Kidney epithelial cell (primary cell): ENCODE measurements around the gene DRAXIN. TPM values are rescaled to one million over a fixed set of nuclear protein-coding genes. Genes with fewer than 3 reads are reported as not detected.
A peak's percentile ranks its signal among the peaks of the same experiment; 100 is the strongest.

Source experiments
- DNase-seq: peaks from one replicate; pipeline ENCODE4 v3.0.0-alpha.2; 2010; ENCODE audit warnings: low read depth
- H3K27me3 ChIP-seq: 2 replicates; pipeline ENCODE4 v1.6.0; 2011; ENCODE audit warnings: low read length; ENCODE audit not compliant: control insufficient read depth, insufficient read depth
- H3K36me3 ChIP-seq: 2 replicates; pipeline ENCODE4 v1.5.1; 2011; ENCODE audit warnings: low read length; ENCODE audit not compliant: control insufficient read depth, insufficient read depth
- H3K4me3 ChIP-seq: 2 replicates; pipeline ENCODE4 v1.5.1; 2011; ENCODE audit warnings: low read depth, mild to moderate bottlenecking, control low read depth, low read length
- CTCF ChIP-seq: IDR thresholded peaks from 2 replicates; pipeline ENCODE4 v1.5.1; 2011; ENCODE audit warnings: mild to moderate bottlenecking, moderate library complexity, low read length, control low read depth, inconsistent platforms; ENCODE audit not compliant: insufficient read depth, poor library complexity, severe bottlenecking
- total RNA-seq: library from RNA; depleted of rRNA; stranded (reverse); fragments of >200 nt; gene quantifications from 2 replicates; pipeline ENCODE4 v1.2.3, GENCODE V29; 2015

Gene DRAXIN
- total RNA-seq, 1 donor from 2014 or later: 2.8 TPM

DNA sequence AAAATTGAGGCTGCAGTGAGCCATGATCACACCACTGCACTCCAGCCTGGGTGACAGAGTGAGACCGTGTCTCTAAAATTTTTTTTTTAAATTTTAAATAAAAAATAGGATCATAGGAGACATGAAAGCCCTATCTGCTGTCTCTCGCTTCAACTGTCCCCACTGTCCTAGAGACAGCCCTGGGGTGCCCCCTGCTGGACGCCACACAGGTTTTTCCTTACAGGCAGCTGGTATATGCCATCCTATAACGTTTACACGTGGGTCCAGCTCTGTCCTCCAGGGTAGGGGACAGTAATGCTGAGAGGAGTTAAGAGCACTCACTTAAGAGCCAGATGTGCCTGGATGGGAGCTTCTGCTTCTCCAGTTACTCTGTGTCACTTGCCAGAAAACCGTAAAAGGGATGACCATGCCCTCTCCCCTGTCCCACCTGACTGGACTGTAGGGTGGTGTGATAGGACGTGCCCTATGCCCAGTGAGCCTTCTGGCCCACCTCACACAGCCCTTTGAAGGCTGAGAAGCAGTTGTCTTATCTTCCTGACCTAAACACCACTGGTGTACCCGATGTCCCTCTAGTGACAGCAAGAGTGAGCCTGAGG is 45.7 kb upstream of the DRAXIN start:
- DNase-seq: no peak
- Histone ChIP-seq H3K27me3 (peaks cover 20% of the 10 kb centered on the region), H3K4me3 (no peak overlapping the region), H3K36me3 (no peaks in the 10 kb centered on the region)
- TF ChIP-seq CTCF: peak; percentile 91

GRCh38 chr1:11646317-11646716 is 45.2 kb upstream of the DRAXIN start:
- TF ChIP-seq CTCF: no peak
- H3K4me3 ChIP-seq: no peak overlapping the region
- peaks cover 20% of the 10 kb centered on the region for H3K27me3 ChIP-seq
- DNase-seq: no peak
- no peaks in the 10 kb centered on the region for H3K36me3 ChIP-seq

DNA sequence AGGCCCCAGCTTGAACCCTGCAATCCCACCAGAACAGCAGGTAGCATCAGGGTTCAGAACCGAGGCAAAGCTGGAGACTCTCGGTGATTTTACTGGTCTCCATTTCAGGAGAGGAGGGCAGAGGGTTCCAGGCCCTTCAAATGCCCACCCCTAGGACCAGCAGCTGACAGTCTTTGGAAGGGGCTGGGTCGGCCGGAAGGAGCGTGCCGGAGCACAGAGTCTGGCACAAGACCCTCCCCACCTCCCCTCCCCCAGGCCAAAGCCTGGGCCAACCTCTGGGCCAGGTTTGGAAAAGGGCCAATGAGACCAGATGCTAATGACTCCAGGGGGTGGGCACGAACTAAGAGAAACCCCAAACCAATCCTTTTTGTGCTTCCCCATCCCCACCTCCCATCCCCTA is 44.2 kb upstream of the DRAXIN start:
- TF ChIP-seq CTCF: no peak
- Histone ChIP-seq H3K36me3 (no peaks in the 10 kb centered on the region), H3K27me3 (peaks cover 17% of the 10 kb centered on the region), H3K4me3 (no peak overlapping the region)
- no peak for DNase-seq

- no peak for TF ChIP-seq CTCF
- Histone ChIP-seq H3K4me3 (no peak overlapping the region), H3K36me3 (no peaks in the 10 kb centered on the region), H3K27me3 (peaks cover 17% of the 10 kb centered on the region)
- DNase-seq: no peak
Observed at GRCh38 chr1:11648039-11648438, 43.5 kb upstream of the DRAXIN start.

- no peaks in the 10 kb centered on the region for H3K36me3 ChIP-seq
- no peak for DNase-seq
- H3K4me3 ChIP-seq: no peak overlapping the region
- no peak for TF ChIP-seq CTCF
- peaks cover 17% of the 10 kb centered on the region for H3K27me3 ChIP-seq
Observed at GRCh38 chr1:11648732-11649158, 42.8 kb upstream of the DRAXIN start.

GRCh38 chr1:11649237-11649623 is 42.3 kb upstream of the DRAXIN start:
- no peak for TF ChIP-seq CTCF
- H3K36me3 ChIP-seq: no peaks in the 10 kb centered on the region
- H3K27me3 ChIP-seq: peaks cover 17% of the 10 kb centered on the region
- no peak for DNase-seq
- H3K4me3 ChIP-seq: no peak overlapping the region
